HG03521 (cell line): ENCODE results near the gene AK4.
"Not testable (repeated sequence)": the region's sequence is repeated elsewhere in the genome, so short reads cannot be mapped to it uniquely, and the experiment has no call there.

ENCODE experiments used
- ATAC-seq: cut with Tn5 transposase; IDR thresholded peaks from one replicate; pipeline ENCODE4 v1.9.1; 2021; ENCODE audit warnings: mild to moderate bottlenecking, moderate library complexity; ENCODE audit not compliant: unreplicated experiment

Gene AK4

GRCh38 chr1:65148178-65148547, at the start of gene AK4:
Gene AK4 (plus strand): TSS chr1:65148203. CDS start chr1:65148408, 205 bp downstream.
- peak; percentile 13 for ATAC-seq

- ATAC-seq: no peak
Observed at GRCh38 chr1:65103807-65104206, 44.2 kb upstream of the AK4 start.

GRCh38 chr1:65104854-65105534, 43.0 kb upstream of the AK4 start:
- ATAC-seq: no peak

- no peak for ATAC-seq
Observed at GRCh38 chr1:65105596-65105995, 42.4 kb upstream of the AK4 start.

GRCh38 chr1:65108025-65108642, 39.9 kb upstream of the AK4 start:
- ATAC-seq: no peak

- ATAC-seq: no peak
Observed at GRCh38 chr1:65109487-65109886, 38.5 kb upstream of the AK4 start.

- ATAC-seq: no peak
Observed at GRCh38 chr1:65112811-65113210, 35.2 kb upstream of the AK4 start.

- ATAC-seq: no peak
Observed at GRCh38 chr1:65113298-65113697, 34.7 kb upstream of the AK4 start.

GRCh38 chr1:65114322-65114721, 33.7 kb upstream of the AK4 start:
- no peak for ATAC-seq

GRCh38 chr1:65119951-65120350, 28.1 kb upstream of the AK4 start:
- no peak for ATAC-seq

- ATAC-seq: not testable (repeated sequence)
Observed at GRCh38 chr1:65129104-65129503, 18.9 kb upstream of the AK4 start.

GRCh38 chr1:65138524-65138923, 9.5 kb upstream of the AK4 start:
- no peak for ATAC-seq

GRCh38 chr1:65139793-65140192, 8.2 kb upstream of the AK4 start:
- ATAC-seq: not testable (repeated sequence)

GRCh38 chr1:65141394-65141793, 6.6 kb upstream of the AK4 start:
- no peak for ATAC-seq

GRCh38 chr1:65141918-65142317, 6.1 kb upstream of the AK4 start:
- ATAC-seq: no peak

GRCh38 chr1:65143112-65143658, 4.8 kb upstream of the AK4 start:
- not testable (repeated sequence) for ATAC-seq

GRCh38 chr1:65146908-65147423, 1.0 kb upstream of the AK4 start:
- no peak for ATAC-seq

GRCh38 chr1:65147424-65148177, 402 bp upstream of the AK4 start:
- peak; percentile 60 for ATAC-seq

- ATAC-seq: peak; percentile 42
Observed at GRCh38 chr1:65148548-65149350, 746 bp downstream of the AK4 start.

GRCh38 chr1:65149351-65150107, 1.5 kb downstream of the AK4 start:
- ATAC-seq: no peak
